ENCODE results near the gene KANTR.

DNA sequence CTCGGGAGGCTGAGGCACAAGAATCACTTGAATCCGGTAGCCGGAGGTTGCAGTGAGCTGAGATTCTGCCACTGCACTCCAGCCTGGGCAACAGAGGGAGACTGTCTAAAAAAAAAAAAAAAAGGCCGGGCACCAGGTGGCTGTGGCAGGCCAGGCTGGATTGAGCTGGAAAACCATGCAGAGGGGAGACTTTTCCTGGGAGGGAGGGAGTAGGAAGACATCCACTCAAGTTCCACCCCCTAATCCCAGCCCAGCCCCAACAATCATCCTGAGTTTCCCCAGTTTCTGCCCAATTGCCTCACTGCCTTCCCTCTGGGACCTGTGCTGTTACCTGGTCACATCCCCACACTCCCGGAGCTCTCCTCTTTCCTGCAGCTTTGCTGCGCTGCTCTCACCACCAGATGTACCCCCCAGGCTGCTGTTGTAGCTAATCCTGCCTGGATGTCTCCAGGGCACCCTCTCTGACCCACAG is 20.8 kb upstream of the KANTR start:
- TF ChIP-seq, protein P1, sequence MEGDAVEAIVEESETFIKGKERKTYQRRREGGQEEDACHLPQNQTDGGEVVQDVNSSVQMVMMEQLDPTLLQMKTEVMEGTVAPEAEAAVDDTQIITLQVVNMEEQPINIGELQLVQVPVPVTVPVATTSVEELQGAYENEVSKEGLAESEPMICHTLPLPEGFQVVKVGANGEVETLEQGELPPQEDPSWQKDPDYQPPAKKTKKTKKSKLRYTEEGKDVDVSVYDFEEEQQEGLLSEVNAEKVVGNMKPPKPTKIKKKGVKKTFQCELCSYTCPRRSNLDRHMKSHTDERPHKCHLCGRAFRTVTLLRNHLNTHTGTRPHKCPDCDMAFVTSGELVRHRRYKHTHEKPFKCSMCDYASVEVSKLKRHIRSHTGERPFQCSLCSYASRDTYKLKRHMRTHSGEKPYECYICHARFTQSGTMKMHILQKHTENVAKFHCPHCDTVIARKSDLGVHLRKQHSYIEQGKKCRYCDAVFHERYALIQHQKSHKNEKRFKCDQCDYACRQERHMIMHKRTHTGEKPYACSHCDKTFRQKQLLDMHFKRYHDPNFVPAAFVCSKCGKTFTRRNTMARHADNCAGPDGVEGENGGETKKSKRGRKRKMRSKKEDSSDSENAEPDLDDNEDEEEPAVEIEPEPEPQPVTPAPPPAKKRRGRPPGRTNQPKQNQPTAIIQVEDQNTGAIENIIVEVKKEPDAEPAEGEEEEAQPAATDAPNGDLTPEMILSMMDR (IDR thresholded peaks at IDR 0.05; ENCODE audit: low read depth, low read length): no peak
- no peak for TF ChIP-seq EZH2phosphoT487 (IDR thresholded peaks at IDR 0.05; ENCODE audit: low read depth)

Data from OCI-LY3 (cell line).